GM18861 (cell line): ENCODE data around the gene ADAMTS20.

Experiments
- ATAC-seq: cut with Tn5 transposase; IDR thresholded peaks from one replicate; pipeline ENCODE4 v1.9.1; 2021; ENCODE audit not compliant: unreplicated experiment

The ADAMTS20 gene

GRCh38 chr12:43317156-43317555 lies 234.8 kb downstream of the ADAMTS20 start:
- no peak for ATAC-seq

GRCh38 chr12:43316520-43316919 lies 235.5 kb downstream of the ADAMTS20 start:
- no peak for ATAC-seq

- ATAC-seq, result no peak
Measured at GRCh38 chr12:43315961-43316360, 236.0 kb downstream of the ADAMTS20 start.

GRCh38 chr12:43312991-43313505 lies 239.0 kb downstream of the ADAMTS20 start:
- no peak for ATAC-seq

GRCh38 chr12:43310596-43310995 lies 241.4 kb downstream of the ADAMTS20 start:
- ATAC-seq, result no peak

- ATAC-seq, result no peak
Measured at GRCh38 chr12:43309959-43310358, 242.0 kb downstream of the ADAMTS20 start.

- no peak for ATAC-seq
Measured at GRCh38 chr12:43308776-43309175, 243.2 kb downstream of the ADAMTS20 start.

GRCh38 chr12:43307126-43307525 lies 244.9 kb downstream of the ADAMTS20 start:
- no peak for ATAC-seq

GRCh38 chr12:43306066-43306465 lies 245.9 kb downstream of the ADAMTS20 start:
- no peak for ATAC-seq

- no peak for ATAC-seq
Measured at GRCh38 chr12:43305065-43305464, 246.9 kb downstream of the ADAMTS20 start.
